H1 (cell line): ENCODE results near the gene MTFP1. TPM values are rescaled to one million over a fixed set of nuclear protein-coding genes. Genes with fewer than 3 reads are reported as not detected.

Experiments
- CTCF ChIA-PET: fragments of 300-600 bp; sonication (Branson Sonifier 250); formaldehyde crosslinking; loops from one replicate; lab custom pipeline; 2021; ENCODE audit not compliant: partially characterized antibody; lab: Charles Lee
- POLR2A ChIA-PET: fragments of 300-600 bp; sonication (Branson Sonifier 250); formaldehyde crosslinking; loops from one replicate; lab custom pipeline; 2021; ENCODE audit warnings: inconsistent platforms; ENCODE audit not compliant: partially characterized antibody; lab: Charles Lee
- DNase-seq, 2 experiments: peaks; one replicate each; pipeline versions ENCODE4 v3.0.0 to v3.0.0-alpha.2; 2010 to 2022; ENCODE audit warnings: low spot score in 2 of 2, low read depth in 1 of 2, mixed read lengths in 1 of 2
- FAIRE-seq: peaks from 2 replicates; lab custom pipeline; 2011; peaks lifted over from hg19 to GRCh38; lab: Jason Lieb, UNC
- H2AFZ ChIP-seq: 2 replicates; pipeline ENCODE4 v1.8.1; 2012; ENCODE audit warnings: low read length, inconsistent platforms
- H2AK5ac ChIP-seq: 2 replicates; pipeline ENCODE4 v1.6.1; 2013; ENCODE audit warnings: low read depth, low read length
- H2BK120ac ChIP-seq: replicated peaks from 2 replicates; pipeline ENCODE3; 2013; ENCODE audit warnings: low read depth, low read length, inconsistent platforms
- H2BK12ac ChIP-seq: 2 replicates; pipeline ENCODE4 v1.6.1; 2013; ENCODE audit warnings: low read depth, low read length
- H2BK15ac ChIP-seq: 2 replicates; pipeline ENCODE4 v1.6.1; 2013; ENCODE audit warnings: low read length
- H2BK20ac ChIP-seq: 2 replicates; pipeline ENCODE4 v1.6.1; 2013; ENCODE audit warnings: low read length
- H2BK5ac ChIP-seq: 2 replicates; pipeline ENCODE4 v1.6.1; 2013; ENCODE audit warnings: low read depth, low read length
- H3K14ac ChIP-seq: 2 replicates; pipeline ENCODE4 v1.6.1; 2013; ENCODE audit warnings: inconsistent platforms; ENCODE audit not compliant: insufficient read length
- H3K18ac ChIP-seq: 2 replicates; pipeline ENCODE4 v1.6.1; 2013; ENCODE audit warnings: low read length; ENCODE audit errors: extremely low read depth
- H3K23ac ChIP-seq: 2 replicates; pipeline ENCODE4 v1.6.1; 2013; ENCODE audit warnings: inconsistent platforms; ENCODE audit not compliant: insufficient read length
- H3K23me2 ChIP-seq: 2 replicates; pipeline ENCODE4 v1.6.1; 2013; ENCODE audit warnings: low read depth, low read length
- H3K27ac ChIP-seq: 2 replicates; pipeline ENCODE4 v1.6.1; 2011; ENCODE audit warnings: low read depth, low read length, inconsistent platforms
- H3K27me3 ChIP-seq, 4 experiments: replicated peaks in 1 of 4; 1 replicate in 1 of 4; 2 replicates in 3 of 4; pipeline versions ENCODE4 v1.6.1 to v1.8.1; 2011 to 2013; ENCODE audit warnings: low read length in 3 of 4, mild to moderate bottlenecking in 3 of 4, inconsistent platforms in 2 of 4, mixed read lengths in 2 of 4, moderate library complexity in 1 of 4; ENCODE audit not compliant: control insufficient read depth in 3 of 4, insufficient read depth in 3 of 4; ENCODE audit errors: extremely low read depth in 1 of 4
- H3K36me3 ChIP-seq, 4 experiments: 2 replicates each; pipeline versions ENCODE4 v1.6.1 to v1.8.1; 2011 to 2013; ENCODE audit warnings: mild to moderate bottlenecking in 4 of 4, low read length in 3 of 4, moderate library complexity in 2 of 4, control low read depth in 1 of 4, inconsistent platforms in 1 of 4; ENCODE audit not compliant: insufficient read depth in 4 of 4, control insufficient read depth in 2 of 4
- H3K4ac ChIP-seq: replicated peaks from 2 replicates; pipeline ENCODE3; 2013; ENCODE audit warnings: low read length, low read depth, mixed read lengths, inconsistent platforms; ENCODE audit not compliant: insufficient read length
- H3K4me1 ChIP-seq, 4 experiments: replicated peaks in 1 of 4; 1 replicate in 1 of 4; 2 replicates in 3 of 4; pipeline versions ENCODE4 v1.6.1 to v1.8.1; 2011 to 2013; ENCODE audit warnings: low read length in 3 of 4, inconsistent platforms in 2 of 4, mixed read lengths in 1 of 4; ENCODE audit not compliant: insufficient read depth in 4 of 4, control insufficient read depth in 3 of 4
- H3K4me2 ChIP-seq, 2 experiments: 2 replicates each; pipeline versions ENCODE4 v1.6.1 to v1.8.1; 2011 to 2013; ENCODE audit warnings: low read depth in 2 of 2, low read length in 2 of 2, control low read depth in 1 of 2, inconsistent platforms in 1 of 2, mild to moderate bottlenecking in 1 of 2; ENCODE audit not compliant: insufficient read depth in 1 of 2
- H3K4me3 ChIP-seq, 4 experiments: fragments of 200-600, 300-600 bp in 1 of 4; sonication (generic), shearing (Covaris generic), sonication (Bioruptor Twin) in 1 of 4; 2 replicates each; pipeline versions ENCODE4 v1.5.1 to v1.8.1; 2011 to 2016; ENCODE audit warnings: low read length in 4 of 4, low read depth in 3 of 4, control low read depth in 2 of 4, inconsistent platforms in 2 of 4, mild to moderate bottlenecking in 2 of 4, mixed read lengths in 1 of 4, moderate library complexity in 1 of 4; ENCODE audit not compliant: insufficient read depth in 2 of 4; ENCODE audit errors: extremely low read depth in 1 of 4
- H3K56ac ChIP-seq: replicated peaks from 2 replicates; pipeline ENCODE3; 2013; ENCODE audit warnings: low read depth, mild to moderate bottlenecking, mixed read lengths, low read length, inconsistent platforms; ENCODE audit not compliant: insufficient read length
- H3K79me1 ChIP-seq: 2 replicates; pipeline ENCODE4 v1.6.1; 2013; ENCODE audit warnings: low read depth, low read length, control low read depth
- H3K79me2 ChIP-seq, 2 experiments: 2 replicates each; pipeline versions ENCODE4 v1.6.1 to v1.8.1; 2012 to 2013; ENCODE audit warnings: low read length in 2 of 2, mild to moderate bottlenecking in 2 of 2, inconsistent platforms in 1 of 2; ENCODE audit not compliant: insufficient read depth in 2 of 2, control insufficient read depth in 1 of 2
- H3K9ac ChIP-seq, 4 experiments: replicated peaks in 1 of 4; 1 replicate in 1 of 4; 2 replicates in 3 of 4; pipeline versions ENCODE4 v1.6.1 to v1.8.1; 2011 to 2013; ENCODE audit warnings: low read depth in 3 of 4, low read length in 3 of 4, control low read depth in 2 of 4, mild to moderate bottlenecking in 2 of 4, moderate library complexity in 2 of 4, inconsistent platforms in 1 of 4; ENCODE audit errors: extremely low read depth in 1 of 4
- H3K9me3 ChIP-seq, 2 experiments: 2 replicates each; pipeline versions ENCODE4 v1.6.1 to v1.8.1; 2012 to 2013; ENCODE audit warnings: mild to moderate bottlenecking in 2 of 2, moderate library complexity in 2 of 2, control low read depth in 1 of 2, inconsistent platforms in 1 of 2, low read depth in 1 of 2, low read length in 1 of 2, mixed read lengths in 1 of 2; ENCODE audit not compliant: insufficient read depth in 2 of 2
- H4K20me1 ChIP-seq, 2 experiments: replicated peaks in 1 of 2; 2 replicates each; pipeline versions ENCODE3 to v1.8.1; 2011 to 2013; ENCODE audit warnings: inconsistent platforms in 2 of 2, low read length in 2 of 2, mild to moderate bottlenecking in 1 of 2; ENCODE audit not compliant: insufficient read depth in 2 of 2, control insufficient read depth in 1 of 2
- H4K5ac ChIP-seq: 2 replicates; pipeline ENCODE4 v1.6.1; 2013; ENCODE audit warnings: low read length, low read depth, mixed read lengths, inconsistent platforms; ENCODE audit not compliant: insufficient read length
- H4K8ac ChIP-seq: 2 replicates; pipeline ENCODE4 v1.8.0; 2013; ENCODE audit warnings: mild to moderate bottlenecking, moderate library complexity, low read length, inconsistent platforms; ENCODE audit not compliant: insufficient read depth; ENCODE audit errors: extremely low read depth
- H4K91ac ChIP-seq: replicated peaks from 2 replicates; pipeline ENCODE3; 2013; ENCODE audit warnings: low read length, mixed read lengths, inconsistent platforms; ENCODE audit not compliant: insufficient read length
- TAF1 ChIP-seq: IDR thresholded peaks from 2 replicates; pipeline ENCODE4 v1.6.1; 2011; ENCODE audit warnings: mild to moderate bottlenecking, low read depth, low read length
- WGBS, 2 experiments: shearing (Covaris generic) in 1 of 2; methylation state at CpG; one replicate each; pipeline versions ENCODE4 v1.1.6 to v1.1.7; 2013 to 2015; ENCODE audit warnings: low lambda C conversion rate in 2 of 2, mixed read lengths in 2 of 2, inconsistent platforms in 1 of 2, low coverage in 1 of 2, missing lambda C conversion rate in 1 of 2; ENCODE audit not compliant: insufficient replicate concordance in 2 of 2, insufficient coverage in 1 of 2, insufficient read length in 1 of 2; ENCODE audit errors: extremely low coverage in 1 of 2, missing lambda C conversion rate in 1 of 2; 5-methylcytosine and 5-hydroxymethylcytosine counted together
- polyA plus RNA-seq, 7 experiments: library from polyadenylated mRNA; depleted of rRNA in 3 of 7; stranded (reverse) in 5 of 7; unstranded in 2 of 7; fragments of >200 nt in 5 of 7; fragments of 200-250 nt in 2 of 7; gene quantifications; 1 replicate in 5 of 7; 2 replicates in 1 of 7; 4 replicates in 1 of 7; pipeline versions ENCODE4 v1.2.1 to v1.2.3, GENCODE V29; 2011 to 2013; ENCODE audit warnings: missing spikeins in 2 of 7, mixed read lengths in 2 of 7
- total RNA-seq: library from RNA; stranded (reverse); fragmentation: NEBNext Ultra II Directional; extraction: Animal tissue kit (Norgen Biotek cat#: 25700); gene quantifications from 2 replicates; pipeline ENCODE4 v1.2.1, GENCODE V29; 2021

The MTFP1 gene
- total and polyA plus RNA-seq, 2 of the 8 experiments (the other 6 are each of a cell fraction or from before 2014, with no cell fraction given), result 59.8 to 98.8 TPM

- no peak for DNase-seq
- Histone ChIP-seq H3K27me3 (no peaks in the 10 kb centered on the region), H2BK12ac (no peak overlapping the region), H4K5ac (no peak overlapping the region), H2AFZ (no peak overlapping the region), H2BK5ac (no peak overlapping the region), H3K4me3 (no peak overlapping the region), H3K23me2 (0 out of 2 replicates have a peak, but pooled peaks cover under 1% of the 10 kb centered on the region), H3K18ac (no peak overlapping the region), H3K27ac (no peak overlapping the region), H3K79me2 (no peaks in the 10 kb centered on the region), H3K36me3 (no peaks in the 10 kb centered on the region), H3K56ac (no peak overlapping the region), H3K4me1 (peaks cover 0 to 3% (median 3%) of the 10 kb centered on the region in 4 experiments; a peak in 6 of 7 replicates), H3K9ac (no peak overlapping the region), H2BK20ac (no peak overlapping the region), H2BK120ac (no peak overlapping the region), H3K79me1 (no peaks in the 10 kb centered on the region), H2AK5ac (no peak overlapping the region), H3K9me3 (peaks cover 0 to 6% of the 10 kb centered on the region in 2 experiments; a peak in 1 of 4 replicates), H3K14ac (no peak overlapping the region), H2BK15ac (no peak overlapping the region), H3K23ac (no peak overlapping the region), H3K4ac (no peak overlapping the region), H4K8ac (no peak overlapping the region), H4K20me1 (no peaks in the 10 kb centered on the region), H3K4me2 (no peak overlapping the region), H4K91ac (no peak overlapping the region)
- WGBS, 2 experiments, result 92% methylated on average over 11 of the region's 11 CpGs; no CpG with 5 or more reads in 1 of the 2 experiments
- ChIA-PET CTCF (interaction anchor here (0.6 to 1.3 kb wide), 3 partner anchors 12 to 1688 kb away, joined by 3 to 5 read pairs (median 5); no protein-coding TSS in a partner anchor), POLR2A (no interaction called here)
- no peak for FAIRE-seq
- TF ChIP-seq TAF1, result no peak
These were observed 14.3 kb downstream of the MTFP1 start for GRCh38 chr22:30439836-30440235.
